ENCODE results near the gene RARS1. TPM values are rescaled to one million over a fixed set of nuclear protein-coding genes. Genes with fewer than 3 reads are reported as not detected.

Gene RARS1
- total RNA-seq, 1 experiment from 2014 or later: 128 TPM

DNA sequence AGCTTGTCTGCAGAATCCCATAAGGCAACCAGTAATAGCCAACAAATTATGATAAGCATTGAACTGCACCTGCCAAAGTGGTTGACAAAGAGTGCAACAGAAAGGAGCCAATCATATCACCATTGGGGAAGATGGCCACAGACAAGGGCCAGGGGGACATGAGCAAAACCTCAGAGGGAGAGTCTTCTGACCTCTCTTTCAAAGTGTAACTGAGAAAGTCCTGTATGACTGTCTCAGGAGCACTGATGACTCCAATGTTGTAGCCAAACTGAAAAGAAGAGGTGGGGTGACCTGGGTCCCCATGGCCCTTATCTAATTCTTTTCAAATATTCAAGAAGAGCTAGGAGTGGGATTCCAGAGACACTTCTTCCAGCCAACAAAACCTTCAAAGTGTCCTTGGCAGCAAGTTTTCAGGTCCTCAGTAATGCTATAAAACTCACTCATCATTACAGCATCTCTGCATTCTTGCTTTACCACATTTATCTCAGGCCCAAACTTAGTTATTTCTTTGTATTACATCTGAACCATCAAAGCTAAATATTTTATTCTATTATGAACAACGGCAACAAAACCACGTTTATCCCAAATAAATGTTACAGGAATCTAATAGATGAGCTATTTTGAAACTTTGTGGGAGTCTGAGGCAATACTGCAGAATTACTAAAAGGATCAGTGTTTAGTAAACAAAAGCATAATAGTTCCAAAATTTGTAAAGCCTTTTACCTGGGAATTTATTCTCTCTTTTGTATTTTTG, 67.3 kb downstream of the RARS1 start:
- BruUV-seq (replicated peaks): no TSS peak
- Histone ChIP-seq H3K36me3 (ENCODE audit: control insufficient read depth, insufficient read depth, low read length) (peaks cover 23% of the 10 kb centered on the region), H3K4me1 (ENCODE audit: control insufficient read depth, insufficient read depth, low read length) (no peaks in the 10 kb centered on the region), H3K9me3 (ENCODE audit: control insufficient read depth, insufficient read depth, low read depth, low read length) (no peaks in the 10 kb centered on the region), H3K4me3 (ENCODE audit: low read depth in 2 of 2, low read length in 2 of 2) (no peak overlapping the region), H3K27me3 (ENCODE audit: control insufficient read depth, insufficient read depth, low read length) (no peaks in the 10 kb centered on the region), H3K27ac (ENCODE audit: low read length) (no peak overlapping the region)
- ChIA-PET CTCF (no interaction called here), POLR2A (no interaction called here)
- no peak for ATAC-seq
- no peak for DNase-seq (ENCODE audit: low read depth, low spot score)
- in situ Hi-C loops (cut with HindIII; ENCODE audit: low pct_unique_long_range_greater_than_20kb, low sequenced_read_pairs): no loop called here
- intact Hi-C loops (cut with micrococcal nuclease; ENCODE audit: unreplicated experiment): no loop called here
- no peak for TF ChIP-seq TCF7L2 (IDR thresholded peaks at IDR 0.05; ENCODE audit: low read depth, low read length)
- no peak for TF ChIP-seq SIN3A (IDR thresholded peaks at IDR 0.05; ENCODE audit: borderline replicate concordance, insufficient read depth, low read depth, low read length)
- TF ChIP-seq, protein P1, sequence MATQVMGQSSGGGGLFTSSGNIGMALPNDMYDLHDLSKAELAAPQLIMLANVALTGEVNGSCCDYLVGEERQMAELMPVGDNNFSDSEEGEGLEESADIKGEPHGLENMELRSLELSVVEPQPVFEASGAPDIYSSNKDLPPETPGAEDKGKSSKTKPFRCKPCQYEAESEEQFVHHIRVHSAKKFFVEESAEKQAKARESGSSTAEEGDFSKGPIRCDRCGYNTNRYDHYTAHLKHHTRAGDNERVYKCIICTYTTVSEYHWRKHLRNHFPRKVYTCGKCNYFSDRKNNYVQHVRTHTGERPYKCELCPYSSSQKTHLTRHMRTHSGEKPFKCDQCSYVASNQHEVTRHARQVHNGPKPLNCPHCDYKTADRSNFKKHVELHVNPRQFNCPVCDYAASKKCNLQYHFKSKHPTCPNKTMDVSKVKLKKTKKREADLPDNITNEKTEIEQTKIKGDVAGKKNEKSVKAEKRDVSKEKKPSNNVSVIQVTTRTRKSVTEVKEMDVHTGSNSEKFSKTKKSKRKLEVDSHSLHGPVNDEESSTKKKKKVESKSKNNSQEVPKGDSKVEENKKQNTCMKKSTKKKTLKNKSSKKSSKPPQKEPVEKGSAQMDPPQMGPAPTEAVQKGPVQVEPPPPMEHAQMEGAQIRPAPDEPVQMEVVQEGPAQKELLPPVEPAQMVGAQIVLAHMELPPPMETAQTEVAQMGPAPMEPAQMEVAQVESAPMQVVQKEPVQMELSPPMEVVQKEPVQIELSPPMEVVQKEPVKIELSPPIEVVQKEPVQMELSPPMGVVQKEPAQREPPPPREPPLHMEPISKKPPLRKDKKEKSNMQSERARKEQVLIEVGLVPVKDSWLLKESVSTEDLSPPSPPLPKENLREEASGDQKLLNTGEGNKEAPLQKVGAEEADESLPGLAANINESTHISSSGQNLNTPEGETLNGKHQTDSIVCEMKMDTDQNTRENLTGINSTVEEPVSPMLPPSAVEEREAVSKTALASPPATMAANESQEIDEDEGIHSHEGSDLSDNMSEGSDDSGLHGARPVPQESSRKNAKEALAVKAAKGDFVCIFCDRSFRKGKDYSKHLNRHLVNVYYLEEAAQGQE (IDR thresholded peaks at IDR 0.05; ENCODE audit: insufficient read depth in 1 of 2, low read depth in 2 of 2, low read length in 1 of 2): no peak
- no peak for TF ChIP-seq POLR2AphosphoS5 (IDR thresholded peaks at IDR 0.05; ENCODE audit: low read depth, low read length)
- TF ChIP-seq, protein P2, sequence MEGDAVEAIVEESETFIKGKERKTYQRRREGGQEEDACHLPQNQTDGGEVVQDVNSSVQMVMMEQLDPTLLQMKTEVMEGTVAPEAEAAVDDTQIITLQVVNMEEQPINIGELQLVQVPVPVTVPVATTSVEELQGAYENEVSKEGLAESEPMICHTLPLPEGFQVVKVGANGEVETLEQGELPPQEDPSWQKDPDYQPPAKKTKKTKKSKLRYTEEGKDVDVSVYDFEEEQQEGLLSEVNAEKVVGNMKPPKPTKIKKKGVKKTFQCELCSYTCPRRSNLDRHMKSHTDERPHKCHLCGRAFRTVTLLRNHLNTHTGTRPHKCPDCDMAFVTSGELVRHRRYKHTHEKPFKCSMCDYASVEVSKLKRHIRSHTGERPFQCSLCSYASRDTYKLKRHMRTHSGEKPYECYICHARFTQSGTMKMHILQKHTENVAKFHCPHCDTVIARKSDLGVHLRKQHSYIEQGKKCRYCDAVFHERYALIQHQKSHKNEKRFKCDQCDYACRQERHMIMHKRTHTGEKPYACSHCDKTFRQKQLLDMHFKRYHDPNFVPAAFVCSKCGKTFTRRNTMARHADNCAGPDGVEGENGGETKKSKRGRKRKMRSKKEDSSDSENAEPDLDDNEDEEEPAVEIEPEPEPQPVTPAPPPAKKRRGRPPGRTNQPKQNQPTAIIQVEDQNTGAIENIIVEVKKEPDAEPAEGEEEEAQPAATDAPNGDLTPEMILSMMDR (IDR thresholded peaks at IDR 0.05): no peak

DNA sequence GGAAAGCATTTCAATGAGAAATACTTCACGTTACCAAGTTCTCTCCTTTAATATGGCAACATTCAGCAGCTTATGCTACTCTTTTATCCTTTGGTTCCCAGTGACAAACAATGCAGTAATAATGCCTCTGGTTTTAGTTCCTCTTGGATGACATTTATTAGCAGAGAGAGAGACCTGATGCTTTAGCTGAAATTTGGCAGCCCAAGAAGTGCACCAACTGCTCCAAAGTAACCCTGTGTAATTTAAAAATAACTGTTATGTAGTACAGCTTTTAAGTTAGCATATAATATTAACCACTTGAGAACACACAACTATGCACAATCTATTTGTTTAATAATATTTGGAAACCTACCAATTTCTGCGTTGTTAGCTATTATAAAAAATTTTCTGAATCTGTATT, 71.1 kb downstream of the RARS1 start:
- DNase-seq (ENCODE audit: low read depth, low spot score) (no peak), ATAC-seq (no peak)
- Histone ChIP-seq H3K27ac (ENCODE audit: low read length) (no peak overlapping the region), H3K4me3 (ENCODE audit: low read depth in 2 of 2, low read length in 2 of 2) (no peak overlapping the region), H3K4me1 (ENCODE audit: control insufficient read depth, insufficient read depth, low read length) (0 out of 2 replicates have a peak, but pooled peaks cover 4% of the 10 kb centered on the region), H3K36me3 (ENCODE audit: control insufficient read depth, insufficient read depth, low read length) (peaks cover 46% of the 10 kb centered on the region), H3K9me3 (ENCODE audit: control insufficient read depth, insufficient read depth, low read depth, low read length) (no peaks in the 10 kb centered on the region), H3K27me3 (ENCODE audit: control insufficient read depth, insufficient read depth, low read length) (no peaks in the 10 kb centered on the region)
- TF ChIP-seq, protein P1 (IDR thresholded peaks at IDR 0.05; ENCODE audit: insufficient read depth in 1 of 2, low read depth in 2 of 2, low read length in 1 of 2): no peak
- TF ChIP-seq TCF7L2 (IDR thresholded peaks at IDR 0.05; ENCODE audit: low read depth, low read length) (no peak), POLR2AphosphoS5 (IDR thresholded peaks at IDR 0.05; ENCODE audit: low read depth, low read length) (no peak), SIN3A (IDR thresholded peaks at IDR 0.05; ENCODE audit: borderline replicate concordance, insufficient read depth, low read depth, low read length) (no peak)
- TF ChIP-seq, protein P2 (IDR thresholded peaks at IDR 0.05): no peak
- ChIA-PET POLR2A (interaction anchor here (0.5 kb wide), 1 partner anchor 50 kb away, joined by 5 read pairs; no protein-coding TSS in a partner anchor), CTCF (interaction anchor here (0.6 kb wide), 1 partner anchor 12 kb away, joined by 5 read pairs; no protein-coding TSS in a partner anchor)
- BruUV-seq (replicated peaks): no TSS peak
- in situ Hi-C loops (cut with HindIII; ENCODE audit: low pct_unique_long_range_greater_than_20kb, low sequenced_read_pairs) (no loop called here), intact Hi-C loops (cut with micrococcal nuclease; ENCODE audit: unreplicated experiment) (no loop called here)

Data from Panc1 (cell line).